Mesenchymal stem cell (in vitro differentiated cells and primary cell): ENCODE results near the gene KBTBD12.

Source experiments
- DNase-seq: peaks from one replicate; pipeline ENCODE4 v3.0.0-alpha.2; 2013
- H2AFZ ChIP-seq: one replicate; pipeline ENCODE4 v1.6.1; 2013; ENCODE audit warnings: low read depth, mild to moderate bottlenecking, control low read depth, inconsistent platforms, low read length, moderate library complexity
- H2AK5ac ChIP-seq: 2 replicates; pipeline ENCODE4 v1.6.1; 2013; ENCODE audit warnings: low read length, moderate library complexity, mild to moderate bottlenecking, inconsistent platforms; ENCODE audit not compliant: severe bottlenecking
- H2BK120ac ChIP-seq: one replicate; pipeline ENCODE4 v1.6.1; 2013; ENCODE audit warnings: low read depth, mild to moderate bottlenecking, inconsistent platforms, low read length, moderate library complexity
- H2BK12ac ChIP-seq, 2 experiments: one replicate each; pipeline ENCODE4 v1.6.1; 2013; ENCODE audit warnings: inconsistent platforms in 2 of 2, low read length in 2 of 2, mild to moderate bottlenecking in 2 of 2, moderate library complexity in 2 of 2, control low read depth in 1 of 2
- H2BK15ac ChIP-seq: one replicate; pipeline ENCODE4 v1.6.1; 2013; ENCODE audit warnings: mild to moderate bottlenecking, low read depth, inconsistent platforms; ENCODE audit not compliant: poor library complexity, severe bottlenecking
- H2BK5ac ChIP-seq: 2 replicates; pipeline ENCODE4 v1.6.1; 2013; ENCODE audit warnings: low read depth, mild to moderate bottlenecking, low read length, control low read depth, inconsistent platforms; ENCODE audit not compliant: poor library complexity, severe bottlenecking
- H3K14ac ChIP-seq, 2 experiments: one replicate each; pipeline ENCODE4 v1.6.1; 2013; ENCODE audit warnings: inconsistent platforms in 2 of 2, low read length in 2 of 2, control low read depth in 1 of 2, mild to moderate bottlenecking in 1 of 2, moderate library complexity in 1 of 2
- H3K18ac ChIP-seq, 2 experiments: one replicate each; pipeline ENCODE4 v1.6.1; 2013; ENCODE audit warnings: inconsistent platforms in 2 of 2, low read length in 2 of 2, control low read depth in 1 of 2, low read depth in 1 of 2, mild to moderate bottlenecking in 1 of 2
- H3K23ac ChIP-seq, 2 experiments: one replicate each; pipeline ENCODE4 v1.6.1; 2013; ENCODE audit warnings: inconsistent platforms in 2 of 2, low read length in 2 of 2, mild to moderate bottlenecking in 2 of 2, moderate library complexity in 2 of 2, control low read depth in 1 of 2
- H3K27ac ChIP-seq: 2 replicates; pipeline ENCODE4 v1.5.1; 2013; ENCODE audit warnings: mild to moderate bottlenecking, moderate library complexity, low read length, control low read depth, inconsistent platforms; ENCODE audit not compliant: poor library complexity, severe bottlenecking
- H3K27me3 ChIP-seq, 2 experiments: 2 replicates each; pipeline versions ENCODE4 v1.6.1 to v1.7.0; 2013; ENCODE audit warnings: low read length in 2 of 2, mild to moderate bottlenecking in 2 of 2, moderate library complexity in 2 of 2, control low read depth in 1 of 2, inconsistent platforms in 1 of 2; ENCODE audit not compliant: control insufficient read depth in 1 of 2, insufficient read depth in 1 of 2
- H3K36me3 ChIP-seq, 2 experiments: 2 replicates each; pipeline versions ENCODE4 v1.6.1 to v1.7.0; 2013; ENCODE audit warnings: low read length in 2 of 2, control low read depth in 1 of 2, inconsistent platforms in 1 of 2, low read depth in 1 of 2, mild to moderate bottlenecking in 1 of 2; ENCODE audit not compliant: insufficient read depth in 2 of 2, control insufficient read depth in 1 of 2
- H3K4ac ChIP-seq, 2 experiments: one replicate each; pipeline ENCODE4 v1.6.1; 2013; ENCODE audit warnings: inconsistent platforms in 2 of 2, low read length in 2 of 2, mild to moderate bottlenecking in 2 of 2, moderate library complexity in 2 of 2, control low read depth in 1 of 2, low read depth in 1 of 2
- H3K4me1 ChIP-seq: 2 replicates; pipeline ENCODE4 v1.6.1; 2013; ENCODE audit warnings: low read depth, low read length, control low read depth; ENCODE audit not compliant: control insufficient read depth, insufficient read depth
- H3K4me2 ChIP-seq: 2 replicates; pipeline ENCODE4 v1.6.1; 2013; ENCODE audit warnings: low read length, mild to moderate bottlenecking, inconsistent platforms; ENCODE audit not compliant: poor library complexity, severe bottlenecking
- H3K4me3 ChIP-seq, 2 experiments: 2 replicates each; pipeline versions ENCODE4 v1.5.1 to v1.7.0; 2013; ENCODE audit warnings: low read length in 2 of 2, mild to moderate bottlenecking in 2 of 2, control low read depth in 1 of 2, low read depth in 1 of 2; ENCODE audit not compliant: insufficient read depth in 1 of 2
- H3K79me1 ChIP-seq: replicated peaks from 2 replicates; pipeline ENCODE4 v1.6.1; 2013; ENCODE audit warnings: mild to moderate bottlenecking, control low read depth, low read length, inconsistent platforms; ENCODE audit not compliant: poor library complexity, severe bottlenecking
- H3K9ac ChIP-seq: 2 replicates; pipeline ENCODE4 v1.7.0; 2013; ENCODE audit warnings: mild to moderate bottlenecking, low read length, moderate library complexity
- H3K9me3 ChIP-seq: 2 replicates; pipeline ENCODE4 v1.7.0; 2013; ENCODE audit warnings: mild to moderate bottlenecking, low read length; ENCODE audit not compliant: control insufficient read depth
- H4K8ac ChIP-seq: one replicate; pipeline ENCODE4 v1.6.1; 2013; ENCODE audit warnings: inconsistent platforms, mild to moderate bottlenecking, low read length, moderate library complexity
- H4K91ac ChIP-seq: one replicate; pipeline ENCODE4 v1.6.1; 2013; ENCODE audit warnings: mild to moderate bottlenecking, low read length, inconsistent platforms
- WGBS: methylation state at CpG from one replicate; pipeline ENCODE4 v1.1.7; 2013; ENCODE audit warnings: mixed read lengths; 5-methylcytosine and 5-hydroxymethylcytosine counted together

Gene KBTBD12

DNA sequence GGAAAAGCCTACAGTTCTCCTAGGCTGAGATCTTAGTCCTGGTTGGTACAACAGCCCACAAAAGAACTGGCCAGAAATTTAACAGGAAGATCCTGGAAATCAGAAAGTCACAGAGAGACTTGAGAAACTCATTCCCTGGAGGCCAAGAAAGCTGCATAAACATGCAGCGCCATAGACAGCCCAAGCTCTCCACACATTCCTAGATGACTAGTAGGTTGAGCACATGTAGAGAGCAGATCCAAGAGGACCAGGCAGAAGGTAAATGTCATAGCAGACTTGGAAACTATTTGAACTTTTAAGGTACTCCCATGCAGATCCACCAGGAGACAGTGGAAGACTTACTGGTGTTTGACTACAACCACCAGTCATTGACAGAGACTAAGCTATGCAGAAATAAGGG lies 18.4 kb downstream of the KBTBD12 start:
- H3K18ac ChIP-seq: no peak overlapping the region
- 100% methylated on average over 1 of the region's 1 CpG for WGBS

DNA sequence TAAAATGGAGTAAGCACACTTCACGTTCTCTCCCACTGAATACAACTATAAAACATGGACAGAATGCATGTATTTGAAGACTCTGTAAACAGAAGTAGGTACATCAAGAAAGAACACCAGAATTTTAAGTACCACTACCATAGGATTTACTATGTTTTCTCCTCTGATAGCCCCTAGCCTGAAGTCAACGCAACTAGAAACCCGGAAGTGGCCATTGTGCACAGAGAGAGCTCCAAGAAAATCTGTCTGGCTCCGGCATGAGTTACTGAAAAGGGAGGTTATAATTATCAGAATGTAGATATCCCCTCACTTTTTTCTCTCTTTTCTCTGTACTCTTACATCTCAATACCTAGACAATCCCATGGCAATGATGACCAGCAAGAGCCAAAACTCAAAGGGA lies 23.8 kb downstream of the KBTBD12 start:
- no CpG with 5 or more reads among the region's 4 CpGs for WGBS
- DNase-seq: no peak
- no peak overlapping the region for H2BK5ac ChIP-seq

More for the DNA sequence above, 18.4 kb downstream of the KBTBD12 start:
- Histone ChIP-seq H3K9ac (no peak overlapping the region), H3K9me3 (no peaks in the 10 kb centered on the region), H4K91ac (no peak overlapping the region), H3K4me3 (no peak overlapping the region), H3K4me1 (no peaks in the 10 kb centered on the region), H3K14ac (no peak overlapping the region), H4K8ac (no peak overlapping the region), H2BK12ac (no peak overlapping the region), H3K4ac (no peak overlapping the region), H2AFZ (no peak overlapping the region), H3K27ac (no peak overlapping the region), H2AK5ac (no peak overlapping the region), H3K27me3 (peaks cover 6 to 7% of the 10 kb centered on the region in 2 experiments), H3K23ac (no peak overlapping the region), H2BK120ac (no peak overlapping the region), H3K4me2 (no peak overlapping the region), H3K79me1 (no peaks in the 10 kb centered on the region), H2BK15ac (no peak overlapping the region), H3K36me3 (no peaks in the 10 kb centered on the region), H2BK5ac (no peak overlapping the region)
- no peak for DNase-seq

DNA sequence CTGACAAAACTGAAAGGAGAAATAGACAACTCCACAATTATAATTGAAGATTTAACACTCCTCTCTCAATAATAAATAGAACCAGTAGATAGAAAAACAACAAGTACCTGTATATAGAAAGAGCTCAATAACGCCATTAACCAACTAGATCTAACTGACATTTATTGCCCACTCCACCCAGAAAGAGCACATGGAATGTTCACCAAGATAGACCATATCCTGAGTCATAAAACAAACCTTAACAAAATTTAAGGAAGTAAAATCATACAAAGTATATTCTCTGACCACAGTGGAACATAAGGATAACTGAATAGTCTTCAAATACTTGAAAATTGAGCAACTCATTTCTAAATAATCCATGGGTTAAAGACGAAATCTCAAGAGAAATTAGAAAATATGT lies 25.1 kb downstream of the KBTBD12 start:
- Histone ChIP-seq H3K4me1 (no peaks in the 10 kb centered on the region), H3K18ac (no peak overlapping the region), H3K23ac (no peak overlapping the region), H2BK120ac (no peak overlapping the region), H2AFZ (no peak overlapping the region), H2BK12ac (no peak overlapping the region), H3K4ac (no peak overlapping the region), H3K14ac (no peak overlapping the region), H2AK5ac (no peak overlapping the region), H3K36me3 (no peaks in the 10 kb centered on the region), H3K27ac (no peak overlapping the region), H3K9ac (no peak overlapping the region), H4K8ac (no peak overlapping the region), H3K4me2 (no peak overlapping the region), H2BK5ac (no peak overlapping the region), H2BK15ac (no peak overlapping the region), H3K4me3 (no peak overlapping the region), H4K91ac (no peak overlapping the region), H3K9me3 (no peaks in the 10 kb centered on the region), H3K79me1 (no peaks in the 10 kb centered on the region), H3K27me3 (peaks cover 10 to 14% of the 10 kb centered on the region in 2 experiments)
- no peak for DNase-seq
- whole genome bisulfite sequencing: 28% methylated on average over 2 of the region's 2 CpGs

More for the DNA sequence above, 23.8 kb downstream of the KBTBD12 start:
- no peak overlapping the region for H2BK15ac ChIP-seq
- no peak overlapping the region for H2AK5ac ChIP-seq
- H3K27ac ChIP-seq: no peak overlapping the region
- H2AFZ ChIP-seq: no peak overlapping the region
- no peak overlapping the region for H3K4ac ChIP-seq
- H3K79me1 ChIP-seq: no peaks in the 10 kb centered on the region
- no peak overlapping the region for H4K91ac ChIP-seq
- no peak overlapping the region for H3K23ac ChIP-seq
- H3K4me3 ChIP-seq: no peak overlapping the region
- no peak overlapping the region for H3K9ac ChIP-seq
- no peak overlapping the region for H4K8ac ChIP-seq
- H2BK120ac ChIP-seq: no peak overlapping the region
- H3K4me2 ChIP-seq: no peak overlapping the region
- H3K36me3 ChIP-seq: no peaks in the 10 kb centered on the region
- H3K18ac ChIP-seq: no peak overlapping the region
- H3K9me3 ChIP-seq: no peaks in the 10 kb centered on the region
- H2BK12ac ChIP-seq: no peak overlapping the region
- no peak overlapping the region for H3K14ac ChIP-seq
- H3K27me3 ChIP-seq: peaks cover 10 to 16% of the 10 kb centered on the region in 2 experiments
- no peaks in the 10 kb centered on the region for H3K4me1 ChIP-seq

DNA sequence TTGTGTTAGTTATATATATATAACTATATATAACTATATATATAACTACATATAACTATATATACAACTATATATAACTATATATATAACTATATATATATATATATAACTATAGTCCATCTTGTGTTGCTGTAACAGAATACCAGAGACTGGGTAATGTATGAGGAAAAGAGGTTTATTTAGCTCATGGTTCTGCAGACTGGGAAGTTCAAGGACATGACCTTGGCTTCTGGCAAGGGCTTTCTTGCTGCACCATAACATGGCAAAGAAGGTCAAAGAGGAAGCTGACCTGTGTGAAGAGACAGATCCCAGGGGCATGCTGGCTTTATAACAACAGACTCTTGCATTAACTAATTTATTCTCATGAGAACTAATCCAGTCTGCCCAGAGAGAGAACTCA lies 27.6 kb downstream of the KBTBD12 start:
- no peak overlapping the region for H3K4me2 ChIP-seq
- H3K4ac ChIP-seq: no peak overlapping the region
- no peak overlapping the region for H3K27ac ChIP-seq
- H3K4me3 ChIP-seq: no peak overlapping the region
- no peak overlapping the region for H2AFZ ChIP-seq
- no peak overlapping the region for H4K91ac ChIP-seq
- H4K8ac ChIP-seq: no peak overlapping the region
- H3K9me3 ChIP-seq: no peaks in the 10 kb centered on the region
- no peak overlapping the region for H2AK5ac ChIP-seq
- H3K36me3 ChIP-seq: no peaks in the 10 kb centered on the region
- no peak overlapping the region for H2BK12ac ChIP-seq
- no peak for DNase-seq
- no peak overlapping the region for H3K9ac ChIP-seq
- H3K14ac ChIP-seq: no peak overlapping the region
- H2BK15ac ChIP-seq: no peak overlapping the region
- H2BK5ac ChIP-seq: no peak overlapping the region
- no peak overlapping the region for H3K18ac ChIP-seq
- no peaks in the 10 kb centered on the region for H3K79me1 ChIP-seq
- H3K4me1 ChIP-seq: no peaks in the 10 kb centered on the region
- peaks cover 10 to 17% of the 10 kb centered on the region in 2 experiments for H3K27me3 ChIP-seq
- H2BK120ac ChIP-seq: no peak overlapping the region
- no peak overlapping the region for H3K23ac ChIP-seq
